ENCODE data around the gene AIFM2.

DNA sequence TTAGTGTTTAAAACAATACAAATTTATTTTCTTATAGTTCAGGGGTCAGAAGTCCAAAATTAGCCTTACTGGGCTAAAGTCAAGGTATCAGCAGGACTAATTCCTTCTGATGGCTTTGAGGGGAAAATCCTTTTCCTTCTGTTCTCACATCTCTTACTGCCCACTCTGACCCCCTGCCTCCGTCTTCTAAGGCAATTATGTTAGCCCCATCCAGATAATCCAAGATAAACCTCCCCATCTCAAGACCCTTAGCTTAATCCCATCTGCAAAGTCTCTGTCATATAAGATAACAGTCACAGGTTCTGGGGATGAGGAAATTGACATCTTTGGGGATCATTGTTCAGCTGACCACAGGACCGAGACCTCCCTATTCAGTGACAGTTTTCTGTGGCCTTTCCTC is 57.7 kb downstream of the AIFM2 start:
- TF ChIP-seq, protein P1, sequence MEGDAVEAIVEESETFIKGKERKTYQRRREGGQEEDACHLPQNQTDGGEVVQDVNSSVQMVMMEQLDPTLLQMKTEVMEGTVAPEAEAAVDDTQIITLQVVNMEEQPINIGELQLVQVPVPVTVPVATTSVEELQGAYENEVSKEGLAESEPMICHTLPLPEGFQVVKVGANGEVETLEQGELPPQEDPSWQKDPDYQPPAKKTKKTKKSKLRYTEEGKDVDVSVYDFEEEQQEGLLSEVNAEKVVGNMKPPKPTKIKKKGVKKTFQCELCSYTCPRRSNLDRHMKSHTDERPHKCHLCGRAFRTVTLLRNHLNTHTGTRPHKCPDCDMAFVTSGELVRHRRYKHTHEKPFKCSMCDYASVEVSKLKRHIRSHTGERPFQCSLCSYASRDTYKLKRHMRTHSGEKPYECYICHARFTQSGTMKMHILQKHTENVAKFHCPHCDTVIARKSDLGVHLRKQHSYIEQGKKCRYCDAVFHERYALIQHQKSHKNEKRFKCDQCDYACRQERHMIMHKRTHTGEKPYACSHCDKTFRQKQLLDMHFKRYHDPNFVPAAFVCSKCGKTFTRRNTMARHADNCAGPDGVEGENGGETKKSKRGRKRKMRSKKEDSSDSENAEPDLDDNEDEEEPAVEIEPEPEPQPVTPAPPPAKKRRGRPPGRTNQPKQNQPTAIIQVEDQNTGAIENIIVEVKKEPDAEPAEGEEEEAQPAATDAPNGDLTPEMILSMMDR (IDR thresholded peaks at IDR 0.05; ENCODE audit: low read length), result no peak
- TF ChIP-seq EZH2 (optimal IDR thresholded peaks at IDR 0.05; ENCODE audit: low read depth, low read length), result no peak
